Smooth muscle cell (in vitro differentiated cells): ENCODE results near the gene DOCK2. TPM values are rescaled to one million over a fixed set of nuclear protein-coding genes. Genes with fewer than 3 reads are reported as not detected.

Source experiments
- DNase-seq: peaks from one replicate; lab custom pipeline; 2025; ENCODE audit not compliant: unreplicated experiment; lab: John Stamatoyannopoulos, UW
- H2AFZ ChIP-seq: fragments of 200-600 bp; sonication (generic); 2 replicates; pipeline ENCODE4 v1.6.0; 2016; ENCODE audit warnings: antibody characterized with exemption, low read depth, mild to moderate bottlenecking
- H3F3A ChIP-seq: fragments of 200-600 bp; sonication (generic); 2 replicates; pipeline ENCODE4 v1.6.0; 2017; ENCODE audit warnings: antibody characterized with exemption, low read depth
- H3K27ac ChIP-seq: fragments of 200-600 bp; sonication (generic); 2 replicates; pipeline ENCODE4 v1.5.1; 2016; ENCODE audit warnings: low read depth, mild to moderate bottlenecking
- H3K27me3 ChIP-seq: fragments of 200-600 bp; sonication (generic); 2 replicates; pipeline ENCODE4 v1.6.1; 2016; ENCODE audit warnings: low read depth, mild to moderate bottlenecking
- H3K36me3 ChIP-seq: fragments of 200-600 bp; sonication (generic); 2 replicates; pipeline ENCODE4 v1.5.1; 2016; ENCODE audit warnings: low read depth
- H3K4me1 ChIP-seq: fragments of 200-600 bp; sonication (generic); 2 replicates; pipeline ENCODE4 v1.5.1; 2016; ENCODE audit warnings: low read depth
- H3K4me2 ChIP-seq: fragments of 200-600 bp; sonication (generic); 2 replicates; pipeline ENCODE4 v1.6.0; 2016; ENCODE audit warnings: mild to moderate bottlenecking
- H3K4me3 ChIP-seq: fragments of 200-600 bp; sonication (generic); 2 replicates; pipeline ENCODE4 v1.5.1; 2016; ENCODE audit warnings: mild to moderate bottlenecking
- H3K79me2 ChIP-seq: fragments of 200-600 bp; sonication (generic); 2 replicates; pipeline ENCODE4 v1.6.0; 2016; ENCODE audit warnings: low read depth, mild to moderate bottlenecking
- H3K9ac ChIP-seq: fragments of 200-600 bp; sonication (generic); 2 replicates; pipeline ENCODE4 v1.6.0; 2016; ENCODE audit warnings: low read depth
- H3K9me3 ChIP-seq: fragments of 200-600 bp; sonication (generic); replicated peaks from 2 replicates; pipeline ENCODE4 v1.5.1; 2016; ENCODE audit warnings: low read depth
- H4K20me1 ChIP-seq: fragments of 200-600 bp; sonication (generic); 2 replicates; pipeline ENCODE4 v1.6.0; 2016; ENCODE audit warnings: low read depth
- CTCF ChIP-seq: fragments of 200-600 bp; sonication (generic); IDR thresholded peaks from 2 replicates; pipeline ENCODE4 v1.5.1; 2017; ENCODE audit warnings: borderline replicate concordance, mild to moderate bottlenecking, antibody characterized with exemption; ENCODE audit not compliant: insufficient read depth, poor library complexity, severe bottlenecking
- WGBS: methylation state at CpG from one replicate; pipeline ENCODE4 v1.1.7; 2016; ENCODE audit warnings: low lambda C conversion rate; 5-methylcytosine and 5-hydroxymethylcytosine counted together
- polyA plus RNA-seq: library from polyadenylated mRNA; unstranded; fragments of >200 nt; fragmentation: Nextera tagmentation; extraction: Ambion mirVana; gene quantifications from 2 replicates; pipeline ENCODE4 v1.2.1, GENCODE V29; 2016
- total RNA-seq: library from RNA; depleted of rRNA; stranded (reverse); fragments of >200 nt; gene quantifications from 2 replicates; pipeline ENCODE4 v1.2.3, GENCODE V29; 2014

Gene DOCK2
- total and polyA plus RNA-seq, 2 experiments from 2014 or later, result 0.73 to 3.0 TPM

GRCh38 chr5:169668732-169669131 is 31.7 kb downstream of the DOCK2 start:
- Histone ChIP-seq H3K27ac (no peak overlapping the region), H3F3A (no peaks in the 10 kb centered on the region), H3K79me2 (no peaks in the 10 kb centered on the region), H3K27me3 (no peaks in the 10 kb centered on the region), H3K4me2 (no peak overlapping the region), H3K9ac (no peak overlapping the region), H3K9me3 (no peaks in the 10 kb centered on the region), H2AFZ (no peak overlapping the region), H4K20me1 (no peaks in the 10 kb centered on the region), H3K4me3 (no peak overlapping the region), H3K36me3 (no peaks in the 10 kb centered on the region), H3K4me1 (no peaks in the 10 kb centered on the region)
- DNase-seq, result no peak
- 81% methylated on average over 4 of the region's 4 CpGs for WGBS
- no peak for TF ChIP-seq CTCF

DNA sequence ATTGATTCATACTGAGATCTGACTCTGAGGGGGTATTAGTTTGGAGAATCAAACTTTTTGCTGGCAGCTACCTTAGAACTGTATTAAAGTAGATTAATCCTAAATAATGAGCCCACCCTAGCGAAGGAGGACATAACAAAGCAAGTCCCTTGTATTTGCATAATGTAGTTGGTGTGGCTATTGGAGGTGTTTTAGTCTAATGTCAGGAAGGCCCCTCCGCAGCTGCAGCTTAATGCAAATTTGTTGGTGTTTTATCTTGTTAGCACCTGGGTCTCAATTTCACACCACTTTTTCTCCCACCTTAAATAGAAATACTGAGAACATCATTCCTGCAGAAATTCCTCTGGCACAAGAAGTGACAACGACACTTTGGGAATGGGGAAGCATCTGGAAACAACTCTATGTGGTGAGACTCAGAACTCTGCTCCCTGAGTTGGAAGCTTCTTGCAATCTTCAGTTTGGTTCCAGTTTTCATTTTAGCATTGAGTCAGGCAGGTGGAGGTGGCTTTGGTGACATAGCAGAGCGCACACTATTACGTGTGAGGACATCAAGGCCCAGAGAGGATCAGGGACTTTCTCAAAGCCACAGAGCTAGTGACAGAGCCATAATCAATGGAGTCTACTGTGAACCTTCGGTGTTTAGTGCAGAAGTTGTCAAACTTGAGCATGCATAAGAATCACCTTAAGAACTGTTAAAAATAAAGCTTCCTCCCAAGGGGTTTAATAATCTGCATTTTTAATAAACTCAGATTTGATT is 33.9 kb downstream of the DOCK2 start:
- DNase-seq, result no peak
- H3F3A ChIP-seq, result no peaks in the 10 kb centered on the region
- no peak overlapping the region for H3K9ac ChIP-seq
- no peak overlapping the region for H2AFZ ChIP-seq
- H3K4me2 ChIP-seq, result no peak overlapping the region
- H3K79me2 ChIP-seq, result no peaks in the 10 kb centered on the region
- no peaks in the 10 kb centered on the region for H4K20me1 ChIP-seq
- H3K27me3 ChIP-seq, result no peaks in the 10 kb centered on the region
- H3K4me1 ChIP-seq, result no peaks in the 10 kb centered on the region
- 87% methylated on average over 6 of the region's 6 CpGs for WGBS
- H3K36me3 ChIP-seq, result no peaks in the 10 kb centered on the region
- H3K4me3 ChIP-seq, result no peak overlapping the region
- no peak for TF ChIP-seq CTCF
- no peak overlapping the region for H3K27ac ChIP-seq
- no peaks in the 10 kb centered on the region for H3K9me3 ChIP-seq

DNA sequence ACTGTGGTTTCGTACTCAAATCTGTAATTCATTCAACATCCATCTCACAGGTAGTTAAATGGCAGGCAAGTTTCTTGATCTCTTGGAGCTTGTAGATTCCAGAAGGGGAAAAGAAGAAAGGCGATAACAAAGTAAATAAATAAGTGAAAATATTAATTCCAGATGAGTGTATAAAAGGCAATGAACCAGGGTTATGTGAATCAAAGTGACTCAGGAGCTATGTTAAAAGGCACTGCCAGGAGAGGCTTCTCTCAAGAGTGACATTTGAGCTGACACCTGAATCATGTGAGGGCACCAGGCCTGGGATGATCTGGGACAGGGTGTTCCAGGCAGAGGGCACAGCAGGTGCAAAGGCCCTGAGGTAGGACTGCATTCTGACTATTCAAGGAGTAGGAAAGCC is 45.0 kb downstream of the DOCK2 start:
- Histone ChIP-seq H4K20me1 (no peaks in the 10 kb centered on the region), H3K27me3 (no peaks in the 10 kb centered on the region), H3K27ac (no peak overlapping the region), H3K79me2 (no peaks in the 10 kb centered on the region), H3F3A (no peaks in the 10 kb centered on the region), H3K4me3 (no peak overlapping the region), H3K9me3 (no peaks in the 10 kb centered on the region), H3K4me1 (no peaks in the 10 kb centered on the region), H3K9ac (no peak overlapping the region), H2AFZ (no peak overlapping the region), H3K4me2 (no peak overlapping the region), H3K36me3 (no peaks in the 10 kb centered on the region)
- WGBS, result 92% methylated on average over 2 of the region's 2 CpGs
- TF ChIP-seq CTCF, result no peak
- DNase-seq, result no peak

DNA sequence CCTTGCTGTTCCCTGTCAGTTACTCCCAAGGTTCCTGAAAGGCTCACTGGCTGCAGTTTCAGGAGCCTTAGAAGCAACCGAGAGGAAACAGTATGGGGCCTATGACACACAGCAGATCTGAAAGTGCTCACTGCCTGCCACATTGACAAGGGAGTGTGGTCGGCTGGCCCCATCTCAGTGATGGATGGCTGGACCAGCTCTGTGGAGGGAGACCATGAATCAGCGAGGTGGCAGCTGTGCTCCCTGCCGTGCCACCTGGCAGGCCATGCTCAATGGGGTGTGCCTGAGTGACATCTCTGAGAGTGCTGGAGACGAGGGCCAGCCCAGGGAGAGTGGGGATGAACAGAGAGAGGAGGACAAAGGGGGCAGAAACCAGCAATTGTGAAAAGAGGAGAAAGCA is 49.1 kb downstream of the DOCK2 start:
- Histone ChIP-seq H3K9me3 (no peaks in the 10 kb centered on the region), H3K27me3 (no peaks in the 10 kb centered on the region), H2AFZ (no peak overlapping the region), H3K27ac (no peak overlapping the region), H4K20me1 (no peaks in the 10 kb centered on the region), H3K79me2 (no peaks in the 10 kb centered on the region), H3K4me1 (no peaks in the 10 kb centered on the region), H3F3A (no peaks in the 10 kb centered on the region), H3K9ac (no peak overlapping the region), H3K4me3 (no peak overlapping the region), H3K4me2 (no peak overlapping the region), H3K36me3 (no peaks in the 10 kb centered on the region)
- no peak for TF ChIP-seq CTCF
- WGBS, result 79% methylated on average over 5 of the region's 5 CpGs
- DNase-seq, result no peak
